GM12865 (cell line): ENCODE data around the gene PSMD7.

Experiments
- DNase-seq: peaks from one replicate; pipeline ENCODE4 v3.0.0; 2010; ENCODE audit warnings: low read depth
- H3K4me3 ChIP-seq: 2 replicates; pipeline ENCODE4 v1.5.1; 2011; ENCODE audit warnings: mild to moderate bottlenecking, low read depth, low read length, control low read depth
- TF ChIP-seq, protein P1 (sequence below): IDR thresholded peaks from 2 replicates; pipeline ENCODE4 v1.5.1; 2011; ENCODE audit warnings: low read length, control low read depth, low read depth, inconsistent platforms; ENCODE audit not compliant: insufficient read depth; ENCODE audit errors: missing control alignments

PSMD7 gene

DNA sequence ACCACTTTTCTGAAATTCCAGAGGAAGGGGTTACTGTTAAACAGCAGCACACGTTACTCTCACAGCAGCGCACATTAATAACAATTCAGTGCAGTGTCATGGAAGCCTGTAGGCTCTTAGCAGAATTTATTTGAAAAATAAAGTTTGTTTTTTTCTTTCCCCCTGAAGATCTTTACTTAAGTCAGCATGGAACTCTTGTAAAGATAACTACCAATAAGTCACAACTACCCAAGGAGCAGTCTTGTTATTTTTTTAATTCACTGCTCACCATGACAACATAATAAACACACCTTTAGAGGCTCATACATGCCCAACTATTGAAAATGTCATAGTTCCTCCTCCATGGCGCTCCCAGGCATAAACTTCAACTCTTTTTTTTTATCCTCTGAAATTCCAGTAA, 31.8 kb upstream of the PSMD7 start:
- no peak overlapping the region for H3K4me3 ChIP-seq
- DNase-seq, result no peak
- TF ChIP-seq, protein P1, sequence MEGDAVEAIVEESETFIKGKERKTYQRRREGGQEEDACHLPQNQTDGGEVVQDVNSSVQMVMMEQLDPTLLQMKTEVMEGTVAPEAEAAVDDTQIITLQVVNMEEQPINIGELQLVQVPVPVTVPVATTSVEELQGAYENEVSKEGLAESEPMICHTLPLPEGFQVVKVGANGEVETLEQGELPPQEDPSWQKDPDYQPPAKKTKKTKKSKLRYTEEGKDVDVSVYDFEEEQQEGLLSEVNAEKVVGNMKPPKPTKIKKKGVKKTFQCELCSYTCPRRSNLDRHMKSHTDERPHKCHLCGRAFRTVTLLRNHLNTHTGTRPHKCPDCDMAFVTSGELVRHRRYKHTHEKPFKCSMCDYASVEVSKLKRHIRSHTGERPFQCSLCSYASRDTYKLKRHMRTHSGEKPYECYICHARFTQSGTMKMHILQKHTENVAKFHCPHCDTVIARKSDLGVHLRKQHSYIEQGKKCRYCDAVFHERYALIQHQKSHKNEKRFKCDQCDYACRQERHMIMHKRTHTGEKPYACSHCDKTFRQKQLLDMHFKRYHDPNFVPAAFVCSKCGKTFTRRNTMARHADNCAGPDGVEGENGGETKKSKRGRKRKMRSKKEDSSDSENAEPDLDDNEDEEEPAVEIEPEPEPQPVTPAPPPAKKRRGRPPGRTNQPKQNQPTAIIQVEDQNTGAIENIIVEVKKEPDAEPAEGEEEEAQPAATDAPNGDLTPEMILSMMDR, result no peak

DNA sequence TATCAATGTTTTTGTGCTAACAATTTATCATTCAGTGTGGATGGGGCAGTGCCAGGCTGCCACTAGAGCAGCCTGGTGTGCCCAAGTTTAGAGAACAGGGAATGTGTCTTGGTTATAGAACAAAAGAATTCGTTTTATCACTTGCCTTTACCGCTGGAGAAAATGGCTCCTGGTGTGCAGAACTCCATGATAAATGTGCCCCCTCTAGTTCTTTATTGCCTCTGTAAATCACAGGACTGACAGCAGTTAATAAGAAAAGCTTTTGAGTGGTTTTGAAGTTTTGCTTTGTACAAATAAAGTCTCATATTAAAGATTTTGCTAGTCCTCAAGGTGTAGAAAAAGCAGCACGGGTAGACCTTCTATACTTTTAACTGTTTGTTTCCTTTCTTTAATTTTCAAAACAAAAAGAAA, 28.2 kb upstream of the PSMD7 start:
- TF ChIP-seq, protein P1, result no peak
- no peak for DNase-seq
- H3K4me3 ChIP-seq, result no peak overlapping the region

DNA sequence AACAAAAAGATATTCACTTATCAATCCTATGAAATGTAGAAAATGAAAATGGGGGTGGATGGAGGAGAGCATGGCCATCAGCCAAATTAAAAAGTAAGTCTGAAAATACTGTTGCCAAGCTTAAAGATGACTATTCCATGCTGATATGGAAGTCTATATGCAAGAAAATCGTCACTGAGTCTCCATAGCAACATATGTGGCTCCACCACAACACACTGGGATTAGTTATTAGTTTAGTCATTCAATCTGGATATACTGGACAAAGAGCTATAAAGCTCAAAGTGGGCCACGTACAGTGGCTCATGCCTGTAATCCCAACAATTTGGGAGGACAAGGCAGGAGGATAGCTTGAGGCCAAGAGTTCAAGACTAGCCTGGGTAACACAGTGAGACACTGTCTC, 24.7 kb upstream of the PSMD7 start:
- no peak for DNase-seq
- no peak overlapping the region for H3K4me3 ChIP-seq
- TF ChIP-seq, protein P1, result no peak

DNA sequence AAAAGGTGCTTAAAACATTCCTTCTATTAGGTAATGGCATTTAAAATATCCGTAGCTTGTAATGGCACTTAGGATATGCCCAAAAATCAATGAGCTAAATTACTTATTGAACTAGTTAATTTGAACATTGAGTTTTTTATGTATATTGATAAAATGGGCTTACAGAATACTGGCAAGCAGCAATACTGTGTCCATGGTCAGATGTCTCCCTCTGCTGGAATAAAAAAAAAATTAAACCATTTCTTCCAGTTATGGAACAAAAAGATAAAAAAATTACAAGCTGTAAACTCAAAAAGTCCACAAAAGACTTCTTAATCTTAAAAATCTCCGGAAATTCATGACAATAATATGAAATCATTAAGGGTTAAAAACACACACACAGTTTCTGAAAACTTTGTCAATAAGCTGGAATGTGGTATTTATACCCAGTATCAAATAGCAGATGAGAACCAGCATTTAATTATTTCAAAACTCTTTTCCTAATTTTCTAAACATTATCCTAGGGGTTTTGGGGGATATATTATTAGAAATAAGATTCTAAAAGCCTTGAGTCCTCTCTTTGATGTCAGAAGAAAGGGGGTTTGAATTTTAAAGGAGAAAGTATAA, 21.5 kb upstream of the PSMD7 start:
- peak; percentile 12 for DNase-seq
- TF ChIP-seq, protein P1, result peak; percentile 18
- no peak overlapping the region for H3K4me3 ChIP-seq

DNA sequence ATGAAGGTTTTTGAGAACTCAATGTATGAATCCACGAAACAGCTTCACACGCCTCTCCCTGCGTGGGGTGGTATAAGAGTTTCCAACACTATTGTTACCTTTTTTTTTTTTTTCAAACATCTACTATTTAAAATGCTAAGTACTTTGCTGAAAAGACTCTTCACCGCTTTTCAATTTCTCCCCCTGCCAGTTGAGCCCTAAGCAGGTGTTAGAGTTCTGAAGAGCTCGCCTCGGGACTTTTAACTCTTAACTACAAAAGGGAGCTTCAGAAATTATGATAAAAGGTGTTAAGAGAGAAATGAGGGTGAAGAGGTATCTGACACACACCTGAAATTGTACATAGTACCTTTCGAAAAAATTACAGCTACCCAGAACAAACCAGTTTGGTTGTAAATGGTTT, 20.9 kb upstream of the PSMD7 start:
- H3K4me3 ChIP-seq, result no peak overlapping the region
- DNase-seq, result no peak
- TF ChIP-seq, protein P1, result no peak

DNA sequence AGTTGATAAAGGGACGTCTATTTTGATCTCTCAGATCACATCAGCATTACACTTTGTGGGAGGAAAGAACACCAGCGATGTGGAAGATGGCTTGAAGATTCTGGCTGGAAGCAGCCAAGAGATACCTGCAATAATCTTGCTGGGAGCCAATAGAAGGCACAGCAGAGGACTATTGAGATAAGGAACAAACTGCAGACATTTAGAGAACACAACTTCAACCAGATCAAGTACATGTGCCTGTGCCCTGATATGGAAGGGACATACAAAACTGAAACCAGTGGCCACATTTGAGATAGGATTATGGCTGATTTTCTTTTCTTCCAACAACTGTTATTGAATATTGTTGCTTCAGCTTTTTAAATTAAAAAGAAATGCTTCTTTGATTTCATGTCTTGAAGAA, 18.6 kb upstream of the PSMD7 start:
- TF ChIP-seq, protein P1, result no peak
- no peak for DNase-seq

DNA sequence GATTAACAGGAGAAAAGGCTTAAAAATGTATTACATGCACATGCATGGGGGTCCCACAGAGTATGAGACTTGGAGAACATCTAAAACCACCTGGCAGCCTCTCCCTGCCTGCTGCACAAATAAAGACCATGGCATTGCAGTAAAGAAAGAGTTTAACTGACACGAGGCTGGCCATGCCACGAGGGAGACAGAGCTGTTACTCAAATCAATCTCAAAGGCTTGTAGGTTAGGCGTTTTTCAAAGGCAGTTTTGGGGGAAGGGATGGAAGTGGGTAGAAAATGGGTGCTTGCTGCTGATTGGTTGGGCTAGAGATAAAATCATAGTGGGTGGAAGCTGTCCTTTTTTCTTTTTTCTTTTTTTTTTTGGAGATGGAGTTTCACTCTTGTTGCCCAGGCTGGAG, 17.3 kb upstream of the PSMD7 start:
- DNase-seq, result no peak
- H3K4me3 ChIP-seq, result no peak overlapping the region
- TF ChIP-seq, protein P1, result no peak

More for the DNA sequence above, 18.6 kb upstream of the PSMD7 start:
- no peak overlapping the region for H3K4me3 ChIP-seq
